ENCODE results near the gene NELL1. TPM values are rescaled to one million over a fixed set of nuclear protein-coding genes. Genes with fewer than 3 reads are reported as not detected.

Gene NELL1
- total RNA-seq, 2 donors from 2014 or later: not detected

- no peak for ATAC-seq
- no peak for DNase-seq
- intact Hi-C loops (cut with DNase I): no loop called here
Measured at GRCh38 chr11:21554284-21554683, 884.9 kb downstream of the NELL1 start.

DNA sequence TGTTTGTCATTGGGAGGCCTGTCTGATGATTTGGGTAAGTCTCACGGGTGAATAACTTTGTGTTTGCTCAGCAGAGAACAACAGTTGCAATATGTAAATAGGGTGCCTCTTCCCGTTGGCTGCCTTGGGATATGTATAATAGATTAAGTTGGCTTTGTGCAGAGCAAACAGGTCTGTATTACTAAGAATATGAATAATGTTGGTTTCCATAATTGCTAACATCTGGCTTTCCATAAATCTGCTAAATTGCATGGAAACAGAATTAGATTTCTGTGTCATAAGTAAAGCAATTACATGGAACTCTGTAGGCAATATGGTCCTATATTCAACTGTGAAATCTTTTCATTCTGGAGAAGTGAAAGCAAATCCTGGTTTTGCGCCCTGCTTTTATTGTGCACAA lies 887.5 kb downstream of the NELL1 start:
- no peak for DNase-seq
- no peak for ATAC-seq
- intact Hi-C loops (cut with DNase I): no loop called here

GRCh38 chr11:21560466-21560975 lies 891.1 kb downstream of the NELL1 start:
- DNase-seq: no peak
- ATAC-seq: no peak
- intact Hi-C loops (cut with DNase I): no loop called here

DNA sequence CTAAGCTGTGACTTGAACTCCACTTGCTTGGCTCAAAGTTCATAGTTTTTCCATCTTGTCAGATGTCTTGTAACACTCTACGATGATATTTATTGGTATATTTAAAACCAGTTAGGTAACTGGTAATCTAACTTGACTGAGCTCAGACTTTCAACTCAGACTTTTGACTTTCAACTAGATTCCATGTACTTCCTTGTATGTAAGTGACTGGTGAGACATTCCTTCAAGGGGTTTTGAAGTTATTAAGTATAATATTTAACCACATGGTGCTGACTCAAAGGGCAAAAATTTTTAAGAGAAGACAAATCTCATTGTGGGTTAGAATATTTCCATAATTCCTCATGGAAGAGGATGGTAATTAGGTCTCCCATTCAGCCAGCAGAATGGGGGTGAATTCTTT lies 892.2 kb downstream of the NELL1 start:
- DNase-seq (no peak), ATAC-seq (no peak)
- intact Hi-C loops (cut with DNase I): no loop called here

GRCh38 chr11:21564095-21564494 lies 894.7 kb downstream of the NELL1 start:
- ATAC-seq (no peak), DNase-seq (no peak)
- intact Hi-C loops (cut with DNase I): no loop called here

GRCh38 chr11:21564833-21565682 lies 895.7 kb downstream of the NELL1 start:
- intact Hi-C loops (cut with DNase I): no loop called here
- ATAC-seq: no peak
- DNase-seq: no peak

DNA sequence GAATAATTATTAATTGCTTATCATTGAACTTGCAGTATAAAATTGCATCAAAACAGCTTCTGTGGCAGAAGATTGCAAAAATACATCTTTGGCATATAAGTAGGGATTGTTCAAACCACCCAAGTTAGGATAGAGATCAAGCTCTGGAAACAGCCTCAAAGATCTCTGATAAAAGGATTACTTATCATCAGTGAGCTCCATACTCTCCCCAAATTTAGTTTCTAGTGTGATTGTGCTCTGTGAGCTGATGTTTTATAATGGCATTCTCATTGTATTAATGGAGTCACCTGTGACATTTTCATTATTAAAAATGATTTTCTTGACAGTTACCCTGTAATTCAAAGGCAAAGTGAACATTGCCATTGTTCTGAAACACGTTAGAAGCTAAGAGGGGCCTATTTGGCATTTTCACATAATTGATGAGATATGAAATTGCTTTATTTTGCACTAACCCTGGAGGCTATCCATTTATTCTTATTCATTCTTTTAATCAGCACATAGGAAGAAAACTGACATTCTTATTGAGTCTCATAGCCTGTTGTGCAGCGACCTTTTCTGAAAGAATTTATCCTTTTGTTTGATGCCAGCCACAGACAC lies 897.2 kb downstream of the NELL1 start:
- no peak for ATAC-seq
- no peak for DNase-seq
- intact Hi-C loops (cut with DNase I): no loop called here

GRCh38 chr11:21567645-21568290 lies 898.4 kb downstream of the NELL1 start:
- no peak for ATAC-seq

DNA sequence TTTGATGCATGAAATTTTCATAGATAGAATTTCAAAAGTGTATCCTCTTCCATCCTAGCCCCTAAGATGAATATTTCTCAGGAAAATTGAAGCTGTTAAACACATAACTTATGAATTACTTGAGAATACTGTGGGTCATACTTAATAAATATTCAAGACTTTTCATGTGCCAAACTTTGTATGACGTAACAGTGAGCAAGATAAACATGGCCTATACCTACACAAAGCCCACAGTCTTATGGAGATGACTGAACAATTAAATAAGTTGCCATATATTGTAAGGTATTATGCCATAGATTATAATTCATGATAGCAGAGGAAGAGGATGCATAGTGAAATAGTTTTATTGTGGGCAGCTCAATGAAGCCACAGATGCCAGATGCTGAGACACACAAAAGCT lies 902.8 kb downstream of the NELL1 start:
- no peak for ATAC-seq
- intact Hi-C loops (cut with DNase I): no loop called here

More at GRCh38 chr11:21567645-21568290, 898.4 kb downstream of the NELL1 start:
- DNase-seq: no peak
- intact Hi-C loops (cut with DNase I): no loop called here

GRCh38 chr11:21582791-21583190 lies 913.4 kb downstream of the NELL1 start:
- DNase-seq: no peak
- ATAC-seq: no peak
- intact Hi-C loops (cut with DNase I): no loop called here

More for the DNA sequence above, 902.8 kb downstream of the NELL1 start:
- no peak for DNase-seq

DNA sequence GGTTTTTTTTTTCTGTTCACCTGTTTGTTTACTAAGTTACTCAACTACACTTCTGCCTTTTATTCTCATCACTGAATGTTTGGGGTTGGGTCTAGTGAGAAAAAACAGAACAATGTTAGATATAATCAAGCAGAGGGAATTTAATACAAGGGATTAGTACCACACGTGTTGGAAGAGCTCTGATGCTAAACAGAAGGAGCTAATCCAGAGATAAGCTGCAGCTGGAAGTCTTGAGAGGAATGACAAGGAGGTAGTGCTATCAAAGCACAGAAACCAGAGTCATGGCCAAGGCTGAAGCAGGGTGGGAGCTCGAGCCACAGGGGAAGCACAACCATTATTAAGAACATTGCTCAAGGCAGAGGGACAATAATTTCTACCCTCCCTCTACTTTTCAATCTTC lies 919.4 kb downstream of the NELL1 start:
- intact Hi-C loops (cut with DNase I): no loop called here
- ATAC-seq (no peak), DNase-seq (no peak)

GRCh38 chr11:21602699-21603098 lies 933.3 kb downstream of the NELL1 start:
- DNase-seq: no peak

GRCh38 chr11:21603886-21604285 lies 934.5 kb downstream of the NELL1 start:
- intact Hi-C loops (cut with DNase I): no loop called here
- ATAC-seq (no peak), DNase-seq (no peak)

More at GRCh38 chr11:21602699-21603098, 933.3 kb downstream of the NELL1 start:
- peak in 1 of 2 donors; percentile 30 for ATAC-seq
- intact Hi-C loops (cut with DNase I): no loop called here

DNA sequence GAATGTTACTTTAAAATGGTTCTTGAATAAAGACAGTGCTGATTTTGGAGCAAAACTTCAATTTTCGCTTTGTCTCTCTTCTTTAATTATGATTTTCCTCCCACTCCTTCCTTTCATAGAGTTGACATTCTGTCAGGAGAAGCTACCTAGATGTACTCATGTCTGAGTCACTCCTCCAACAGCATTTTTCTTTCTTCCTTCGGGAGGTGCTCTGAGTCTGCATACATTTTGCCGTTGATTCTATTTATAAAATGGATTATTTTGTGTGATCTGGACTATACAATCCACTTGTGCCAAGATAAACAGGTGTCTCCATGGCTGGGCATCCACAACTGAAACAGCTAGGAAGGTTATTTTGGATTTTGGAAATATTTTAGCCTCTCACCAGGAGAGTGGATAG lies 935.2 kb downstream of the NELL1 start:
- DNase-seq: no peak
- intact Hi-C loops (cut with DNase I): no loop called here
- ATAC-seq: no peak

- ATAC-seq (no peak), DNase-seq (no peak)
- intact Hi-C loops (cut with DNase I): no loop called here
Measured at GRCh38 chr11:21612326-21612725, 942.9 kb downstream of the NELL1 start.

DNA sequence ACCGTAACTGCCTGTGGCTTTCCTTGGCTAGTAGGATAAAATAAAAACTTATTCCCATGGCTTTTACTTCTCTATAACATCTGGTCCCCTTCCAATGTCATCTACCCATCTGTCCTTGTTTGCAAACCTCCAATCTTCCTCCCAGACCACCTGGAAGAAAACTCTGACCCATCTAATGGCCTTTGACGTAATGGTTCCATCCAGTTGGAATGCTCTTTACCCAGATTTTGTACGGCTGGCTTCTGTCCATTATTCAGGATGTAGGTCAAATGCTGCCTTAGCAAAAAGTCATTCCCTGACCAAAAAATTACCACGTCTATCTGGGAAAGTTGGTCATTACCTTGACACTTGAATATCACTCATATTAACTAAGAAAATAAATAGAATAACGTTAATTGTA lies 945.6 kb downstream of the NELL1 start:
- ATAC-seq: no peak
- DNase-seq: no peak
- intact Hi-C loops (cut with DNase I): no loop called here

- DNase-seq (no peak), ATAC-seq (no peak)
- intact Hi-C loops (cut with DNase I): no loop called here
Measured at GRCh38 chr11:21615955-21616371, 946.6 kb downstream of the NELL1 start.

GRCh38 chr11:21622566-21622965 lies 953.2 kb downstream of the NELL1 start:
- ATAC-seq: no peak

GRCh38 chr11:21622995-21623394 lies 953.6 kb downstream of the NELL1 start:
- ATAC-seq (no peak), DNase-seq (no peak)
- intact Hi-C loops (cut with DNase I): no loop called here

More at GRCh38 chr11:21622566-21622965, 953.2 kb downstream of the NELL1 start:
- no peak for DNase-seq
- intact Hi-C loops (cut with DNase I): no loop called here
